Effector memory CD4-positive, alpha-beta T cell (primary cell): Measurements from ENCODE around the gene CBR3.
"Not testable (repeated sequence)": the region's sequence is repeated elsewhere in the genome, so short reads cannot be mapped to it uniquely, and the experiment has no call there.

ENCODE experiments used
- DNase-seq, 3 donors: peaks; one replicate each; pipeline ENCODE4 v3.0.0-alpha.2; 2020
- H3K27ac ChIP-seq: 2 replicates; pipeline ENCODE4 v1.7.0; 2013; ENCODE audit warnings: mild to moderate bottlenecking, low read length, moderate library complexity; ENCODE audit not compliant: insufficient read depth, poor library complexity, severe bottlenecking
- H3K27me3 ChIP-seq: replicated peaks from 2 replicates; pipeline ENCODE4 v1.7.0; 2013; ENCODE audit warnings: mild to moderate bottlenecking, low read length; ENCODE audit not compliant: insufficient read depth, control insufficient read depth, poor library complexity, severe bottlenecking
- H3K36me3 ChIP-seq: 2 replicates; pipeline ENCODE4 v1.7.0; 2013; ENCODE audit warnings: mild to moderate bottlenecking, low read length, moderate library complexity; ENCODE audit not compliant: control insufficient read depth, insufficient read depth
- H3K4me1 ChIP-seq: 2 replicates; pipeline ENCODE4 v1.7.0; 2013; ENCODE audit warnings: low read length, mild to moderate bottlenecking; ENCODE audit not compliant: control insufficient read depth, insufficient read depth, poor library complexity, severe bottlenecking
- H3K4me3 ChIP-seq: 2 replicates; pipeline ENCODE4 v1.7.0; 2013; ENCODE audit warnings: low read length, low read depth, mild to moderate bottlenecking; ENCODE audit not compliant: insufficient read depth, poor library complexity, severe bottlenecking
- H3K9me3 ChIP-seq: 2 replicates; pipeline ENCODE4 v1.7.0; 2013; ENCODE audit warnings: mild to moderate bottlenecking, low read length, moderate library complexity; ENCODE audit not compliant: control insufficient read depth

The CBR3 gene

GRCh38 chr21:36099695-36100211, 35.1 kb upstream of the CBR3 start:
- H3K4me3 ChIP-seq, H3K9me3 ChIP-seq, H3K36me3 ChIP-seq, H3K4me1 ChIP-seq, DNase-seq, H3K27me3 ChIP-seq, H3K27ac ChIP-seq: not testable (repeated sequence)

GRCh38 chr21:36100971-36101641, 33.8 kb upstream of the CBR3 start:
- H3K27ac ChIP-seq = no peak overlapping the region
- no peaks in the 10 kb centered on the region for H3K36me3 ChIP-seq
- peaks cover 10% of the 10 kb centered on the region for H3K27me3 ChIP-seq
- no peak for DNase-seq
- no peak overlapping the region for H3K4me3 ChIP-seq
- no peaks in the 10 kb centered on the region for H3K9me3 ChIP-seq
- H3K4me1 ChIP-seq = no peaks in the 10 kb centered on the region

GRCh38 chr21:36103434-36103833, 31.4 kb upstream of the CBR3 start:
- H3K36me3 ChIP-seq = no peaks in the 10 kb centered on the region

GRCh38 chr21:36104317-36105300, 30.3 kb upstream of the CBR3 start:
- H3K9me3 ChIP-seq = no peaks in the 10 kb centered on the region
- no peak overlapping the region for H3K27ac ChIP-seq
- peaks cover 10% of the 10 kb centered on the region for H3K27me3 ChIP-seq
- H3K36me3 ChIP-seq = no peaks in the 10 kb centered on the region
- H3K4me1 ChIP-seq = no peaks in the 10 kb centered on the region
- DNase-seq = peak in 1 of 3 donors; percentile 12
- H3K4me3 ChIP-seq = no peak overlapping the region

More at GRCh38 chr21:36103434-36103833, 31.4 kb upstream of the CBR3 start:
- H3K9me3 ChIP-seq = no peaks in the 10 kb centered on the region
- H3K4me1 ChIP-seq = no peaks in the 10 kb centered on the region
- peaks cover 10% of the 10 kb centered on the region for H3K27me3 ChIP-seq
- H3K27ac ChIP-seq = no peak overlapping the region
- H3K4me3 ChIP-seq = no peak overlapping the region
- no peak for DNase-seq

- Histone ChIP-seq H3K4me1 (no peaks in the 10 kb centered on the region), H3K4me3 (no peak overlapping the region), H3K9me3 (no peaks in the 10 kb centered on the region), H3K36me3 (no peaks in the 10 kb centered on the region), H3K27me3 (peaks cover 10% of the 10 kb centered on the region), H3K27ac (no peak overlapping the region)
- DNase-seq = no peak
Observed at GRCh38 chr21:36105327-36105842, 29.5 kb upstream of the CBR3 start.

- Histone ChIP-seq H3K9me3 (no peaks in the 10 kb centered on the region), H3K4me3 (no peak overlapping the region), H3K27ac (no peak overlapping the region), H3K27me3 (peaks cover 4% of the 10 kb centered on the region), H3K36me3 (no peaks in the 10 kb centered on the region), H3K4me1 (no peaks in the 10 kb centered on the region)
- DNase-seq = no peak
Observed at GRCh38 chr21:36109868-36110267, 25.0 kb upstream of the CBR3 start.

- Histone ChIP-seq H3K4me1 (no peaks in the 10 kb centered on the region), H3K27ac (no peak overlapping the region), H3K4me3 (no peak overlapping the region), H3K9me3 (no peaks in the 10 kb centered on the region), H3K27me3 (no peaks in the 10 kb centered on the region), H3K36me3 (no peaks in the 10 kb centered on the region)
- DNase-seq = no peak
Observed at GRCh38 chr21:36111238-36111637, 23.6 kb upstream of the CBR3 start.

- DNase-seq = peak; percentile 33 to 68 (median 38)
- H3K4me1 ChIP-seq = no peaks in the 10 kb centered on the region
- H3K27me3 ChIP-seq = no peaks in the 10 kb centered on the region
- no peaks in the 10 kb centered on the region for H3K36me3 ChIP-seq
- no peaks in the 10 kb centered on the region for H3K9me3 ChIP-seq
- H3K27ac ChIP-seq = peak overlapping the region; percentile 65
- H3K4me3 ChIP-seq = peak overlapping the region; percentile 56
Observed at GRCh38 chr21:36113647-36114428, 21.0 kb upstream of the CBR3 start.

GRCh38 chr21:36115138-36115730, 19.6 kb upstream of the CBR3 start:
- DNase-seq = no peak
- Histone ChIP-seq H3K36me3 (no peaks in the 10 kb centered on the region), H3K27ac (no peak overlapping the region), H3K27me3 (no peaks in the 10 kb centered on the region), H3K4me1 (no peaks in the 10 kb centered on the region), H3K4me3 (no peak overlapping the region), H3K9me3 (no peaks in the 10 kb centered on the region)
